NCI-H1436 treated with DMSO at 0.1 percent for 48 hours (cell line): Measurements from ENCODE around the gene BACE2.

Experiments used
- DNase-seq: peaks from one replicate; lab custom pipeline; 2025; lab: John Stamatoyannopoulos, UW

BACE2 gene

GRCh38 chr21:41167348-41168342 is at the start of gene BACE2:
BACE2 (plus strand) TSS chr21:41168160; CDS start chr21:41168264, 104 bp downstream.
- DNase-seq, result no peak

- no peak for DNase-seq
These were observed 48.1 kb upstream of the BACE2 start for GRCh38 chr21:41119901-41120300.

GRCh38 chr21:41120997-41121396 is 47.0 kb upstream of the BACE2 start:
- no peak for DNase-seq

- DNase-seq, result no peak
These were observed 46.1 kb upstream of the BACE2 start for GRCh38 chr21:41121785-41122415.

GRCh38 chr21:41124641-41125201 is 43.2 kb upstream of the BACE2 start:
- no peak for DNase-seq

- no peak for DNase-seq
These were observed 39.0 kb upstream of the BACE2 start for GRCh38 chr21:41128981-41129380.

GRCh38 chr21:41130883-41131282 is 37.1 kb upstream of the BACE2 start:
- DNase-seq, result no peak

GRCh38 chr21:41133874-41134522 is 34.0 kb upstream of the BACE2 start:
- DNase-seq, result no peak

GRCh38 chr21:41135746-41136145 is 32.2 kb upstream of the BACE2 start:
- DNase-seq, result no peak

- DNase-seq, result no peak
These were observed 31.7 kb upstream of the BACE2 start for GRCh38 chr21:41136286-41136685.

- DNase-seq, result no peak
These were observed 30.6 kb upstream of the BACE2 start for GRCh38 chr21:41137401-41137800.

- DNase-seq, result no peak
These were observed 30.1 kb upstream of the BACE2 start for GRCh38 chr21:41137889-41138288.

GRCh38 chr21:41138711-41139110 is 29.2 kb upstream of the BACE2 start:
- no peak for DNase-seq

GRCh38 chr21:41139275-41139674 is 28.7 kb upstream of the BACE2 start:
- DNase-seq, result no peak

GRCh38 chr21:41139951-41140350 is 28.0 kb upstream of the BACE2 start:
- no peak for DNase-seq

GRCh38 chr21:41141031-41141457 is 26.9 kb upstream of the BACE2 start:
- no peak for DNase-seq

- no peak for DNase-seq
These were observed 25.7 kb upstream of the BACE2 start for GRCh38 chr21:41142051-41142795.

- DNase-seq, result no peak
These were observed 24.2 kb upstream of the BACE2 start for GRCh38 chr21:41143596-41144325.

- DNase-seq, result no peak
These were observed 20.6 kb upstream of the BACE2 start for GRCh38 chr21:41147096-41147978.

- no peak for DNase-seq
These were observed 20.0 kb upstream of the BACE2 start for GRCh38 chr21:41147979-41148355.
